HG03196 (cell line): ENCODE results near the gene NTNG1.

Source experiments
- ATAC-seq: cut with Tn5 transposase; IDR thresholded peaks from one replicate; pipeline ENCODE4 v1.9.1; 2021; ENCODE audit not compliant: unreplicated experiment

Gene NTNG1

DNA sequence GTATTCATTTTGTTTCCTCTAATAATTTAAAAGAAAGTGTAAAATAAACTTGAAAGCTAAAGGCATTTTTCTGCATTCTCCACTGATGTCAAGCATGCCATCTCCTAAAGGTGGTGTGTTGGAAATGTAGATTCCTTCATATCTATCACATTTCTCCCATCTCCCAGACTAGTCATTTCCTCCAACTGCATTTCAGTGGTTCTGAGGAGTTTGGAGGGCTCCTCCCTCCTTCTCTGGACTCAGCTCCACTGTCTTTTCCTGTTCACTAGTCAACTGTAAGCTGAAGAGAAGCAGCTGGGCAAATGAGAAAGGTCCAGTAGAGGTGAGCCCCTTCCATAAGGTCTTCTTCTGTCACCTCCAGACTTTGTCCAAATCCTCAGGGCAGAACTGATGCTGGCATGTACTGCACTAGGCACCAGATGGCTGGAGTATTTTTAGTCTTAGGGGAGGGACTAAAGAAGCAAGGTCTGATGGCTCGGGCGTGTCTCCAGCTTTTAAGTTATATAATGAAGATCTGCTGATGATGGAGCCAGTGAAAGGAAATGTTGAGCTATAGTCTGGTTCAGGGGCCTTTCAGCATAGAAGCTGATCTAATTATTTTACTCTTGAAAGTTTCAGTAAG lies 186.1 kb downstream of the NTNG1 start:
- no peak for ATAC-seq

GRCh38 chr1:107327446-107327845 lies 186.6 kb downstream of the NTNG1 start:
- ATAC-seq: no peak

GRCh38 chr1:107328087-107328486 lies 187.2 kb downstream of the NTNG1 start:
- ATAC-seq: no peak

- ATAC-seq: no peak
These were observed 198.9 kb downstream of the NTNG1 start for GRCh38 chr1:107339775-107340174.

- ATAC-seq: no peak
These were observed 201.5 kb downstream of the NTNG1 start for GRCh38 chr1:107342316-107342715.

- ATAC-seq: no peak
These were observed 201.9 kb downstream of the NTNG1 start for GRCh38 chr1:107342768-107343167.

GRCh38 chr1:107343601-107344000 lies 202.8 kb downstream of the NTNG1 start:
- ATAC-seq: no peak

- no peak for ATAC-seq
These were observed 203.5 kb downstream of the NTNG1 start for GRCh38 chr1:107344268-107344760.

GRCh38 chr1:107344836-107345235 lies 204.0 kb downstream of the NTNG1 start:
- ATAC-seq: no peak

DNA sequence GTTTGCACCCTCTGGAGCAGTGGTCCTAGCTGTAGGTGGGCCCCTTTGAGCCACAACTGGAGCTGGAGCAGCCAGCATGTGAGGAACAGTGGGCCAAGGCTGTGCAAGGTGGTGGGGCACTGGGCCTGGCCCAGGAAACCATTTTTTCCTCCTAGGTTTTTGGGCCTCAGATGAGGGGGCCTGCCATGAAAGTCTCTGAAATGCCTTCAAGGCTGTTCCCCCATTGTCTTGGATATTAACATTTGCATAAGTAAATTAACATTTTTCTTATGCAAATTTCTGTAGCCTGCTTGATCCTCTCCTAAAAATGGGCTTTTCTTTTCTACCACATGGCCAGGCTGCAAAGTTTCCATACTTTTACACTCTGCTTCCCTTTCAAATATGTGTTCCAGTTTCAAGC lies 212.0 kb downstream of the NTNG1 start:
- no peak for ATAC-seq

DNA sequence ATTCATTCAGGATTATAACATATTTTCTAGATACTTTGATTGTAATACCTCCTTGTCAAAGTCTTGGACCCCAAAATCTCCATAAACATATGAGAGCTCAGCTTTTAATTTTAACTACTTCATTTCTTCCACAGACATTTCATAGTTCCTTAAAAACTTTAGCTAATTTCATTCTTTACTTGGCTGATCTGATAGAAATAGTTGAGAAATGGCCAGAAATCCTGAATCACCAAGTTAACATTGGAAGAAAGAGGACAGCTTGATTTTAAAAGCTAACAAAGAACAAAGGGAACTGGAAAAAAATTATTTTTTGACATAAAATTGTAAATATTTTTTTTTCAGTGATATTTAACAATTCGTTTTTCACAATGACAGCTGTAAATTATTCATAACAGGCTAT lies 216.5 kb downstream of the NTNG1 start:
- ATAC-seq: no peak

DNA sequence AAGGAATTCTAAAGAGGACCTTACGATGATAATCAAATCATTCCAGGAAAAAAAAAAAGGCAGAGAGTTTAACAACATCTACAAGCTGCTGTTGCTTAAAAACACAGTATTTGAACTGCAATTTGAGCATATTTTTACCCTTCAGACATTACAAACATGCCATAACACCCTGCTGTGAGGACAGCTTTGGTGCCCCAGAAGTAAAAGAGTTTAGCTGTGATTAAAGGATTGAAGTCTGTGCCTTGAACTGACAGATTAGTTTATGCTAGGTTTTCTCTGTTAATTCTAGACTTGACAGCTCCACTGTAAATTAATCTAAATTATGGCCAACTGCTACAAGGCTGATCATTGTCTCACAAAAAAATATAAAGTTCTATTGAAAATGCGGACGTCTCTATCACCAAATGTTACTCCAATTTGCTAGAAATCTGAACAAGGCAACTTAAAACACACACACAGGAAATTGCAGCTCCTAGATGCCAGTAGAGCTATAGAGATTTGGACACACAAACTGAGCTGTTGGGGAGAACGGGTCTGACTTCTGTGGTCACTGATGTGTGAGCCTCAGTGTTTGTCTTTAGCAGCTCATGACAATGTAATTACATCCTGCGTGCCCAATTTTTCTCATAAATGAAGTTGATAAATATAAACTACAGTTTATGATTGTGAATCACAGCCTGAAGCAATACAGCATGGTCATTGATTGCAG lies 217.9 kb downstream of the NTNG1 start:
- no peak for ATAC-seq

DNA sequence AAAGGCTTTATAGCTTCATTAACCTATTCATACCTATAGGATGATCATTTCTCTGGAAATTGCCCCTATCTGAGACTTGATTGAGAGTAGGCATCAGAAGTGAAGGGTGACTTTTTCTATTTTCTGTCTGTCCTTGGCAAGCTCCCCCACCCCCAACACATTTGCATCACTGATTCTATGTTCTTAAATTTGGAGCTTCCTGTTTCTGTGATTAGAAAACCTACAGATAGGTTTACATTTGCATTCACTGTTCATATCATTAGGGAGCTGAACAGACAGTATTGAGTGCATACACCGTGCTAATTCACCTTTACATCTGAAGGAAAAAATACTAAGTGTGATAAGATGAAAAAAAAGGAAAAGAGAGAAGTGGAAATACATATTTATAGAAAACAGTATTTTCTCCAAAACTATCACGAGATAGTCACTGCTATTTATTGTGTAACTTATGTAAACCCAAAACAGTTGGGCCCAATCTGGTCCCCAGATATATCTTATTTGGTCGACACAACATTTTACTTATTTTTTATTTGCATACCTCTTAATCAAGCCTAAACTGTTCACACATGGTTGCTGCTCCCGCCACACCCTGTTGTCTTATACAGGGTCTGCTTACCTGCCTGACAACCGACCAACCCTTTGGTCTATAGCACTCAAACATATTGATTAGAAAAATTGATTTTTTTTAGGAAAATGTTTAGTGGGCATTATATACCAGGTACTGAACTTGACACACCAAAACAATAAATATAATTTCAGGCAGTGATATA lies 218.8 kb downstream of the NTNG1 start:
- ATAC-seq: no peak

GRCh38 chr1:107362468-107363140 lies 221.8 kb downstream of the NTNG1 start:
- no peak for ATAC-seq

DNA sequence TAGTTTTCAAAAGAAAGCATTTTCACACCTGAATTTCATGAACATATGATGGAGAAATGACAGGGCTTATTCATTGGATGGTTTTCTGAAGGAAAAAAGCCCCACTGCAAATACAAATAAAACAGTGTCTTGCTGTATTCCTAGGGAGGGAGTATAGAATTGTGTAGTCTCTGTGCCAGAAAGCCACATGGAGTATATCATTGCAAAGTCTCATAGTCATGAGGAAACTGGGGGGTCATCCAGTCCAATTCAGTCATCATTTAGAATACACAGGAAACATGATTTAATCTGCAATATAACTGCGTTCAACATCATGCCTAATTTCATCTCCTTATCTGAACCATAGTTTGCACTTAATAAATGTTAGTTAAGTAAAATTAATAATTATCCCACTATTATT lies 222.3 kb downstream of the NTNG1 start:
- ATAC-seq: no peak

- ATAC-seq: no peak
These were observed 224.8 kb downstream of the NTNG1 start for GRCh38 chr1:107365527-107366240.

DNA sequence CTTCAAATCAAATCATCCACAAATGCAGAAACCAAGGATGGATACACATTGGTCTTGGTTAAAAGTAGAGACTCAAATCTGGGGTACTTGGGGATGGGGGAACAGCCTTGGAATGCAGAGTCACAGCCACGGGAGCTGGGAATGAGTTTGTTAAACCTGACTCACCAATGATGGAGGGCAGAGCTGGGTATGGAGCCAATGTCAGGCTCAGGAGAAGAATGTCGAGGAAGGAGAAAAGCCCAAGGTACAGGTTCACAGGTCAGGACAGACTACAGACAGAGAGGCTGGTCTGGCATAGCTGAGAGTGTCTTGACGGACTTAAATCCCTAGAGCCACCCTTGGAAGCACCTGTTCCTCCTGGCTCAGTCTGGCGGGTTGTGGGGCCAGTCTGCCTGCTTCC lies 237.6 kb downstream of the NTNG1 start:
- ATAC-seq: no peak

DNA sequence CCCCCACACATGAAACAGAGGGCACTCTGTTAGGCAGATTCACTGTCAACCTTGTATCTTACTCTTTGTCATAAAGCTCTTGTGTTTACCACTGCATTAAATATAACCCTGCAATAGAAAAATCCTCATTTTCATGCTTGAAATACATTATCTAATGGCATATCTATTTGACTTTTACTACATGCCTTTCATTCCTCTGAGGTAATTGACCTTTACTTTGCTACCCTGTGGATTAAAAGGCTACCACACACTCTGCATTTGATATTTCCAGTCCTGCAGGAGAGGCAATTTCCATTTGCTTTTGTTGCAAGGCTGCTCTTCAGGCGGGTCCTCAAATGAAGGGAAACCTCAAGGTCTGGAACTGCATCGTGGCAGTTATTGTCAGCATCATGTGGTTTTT lies 238.0 kb downstream of the NTNG1 start:
- no peak for ATAC-seq

- ATAC-seq: no peak
These were observed 239.0 kb downstream of the NTNG1 start for GRCh38 chr1:107379826-107380225.
